GM18873 (cell line): ENCODE data around the gene CCDC73.
"Not testable (repeated sequence)": the region's sequence is repeated elsewhere in the genome, so short reads cannot be mapped to it uniquely, and the experiment has no call there.

Experiments used
- ATAC-seq: cut with Tn5 transposase; IDR thresholded peaks from one replicate; pipeline ENCODE4 v1.9.1; 2021; ENCODE audit warnings: mild to moderate bottlenecking, moderate library complexity, moderate number of reproducible peaks; ENCODE audit not compliant: unreplicated experiment, low FRiP score

Gene CCDC73

GRCh38 chr11:32708978-32709377, 85.5 kb downstream of the CCDC73 start:
- ATAC-seq, result not testable (repeated sequence)

DNA sequence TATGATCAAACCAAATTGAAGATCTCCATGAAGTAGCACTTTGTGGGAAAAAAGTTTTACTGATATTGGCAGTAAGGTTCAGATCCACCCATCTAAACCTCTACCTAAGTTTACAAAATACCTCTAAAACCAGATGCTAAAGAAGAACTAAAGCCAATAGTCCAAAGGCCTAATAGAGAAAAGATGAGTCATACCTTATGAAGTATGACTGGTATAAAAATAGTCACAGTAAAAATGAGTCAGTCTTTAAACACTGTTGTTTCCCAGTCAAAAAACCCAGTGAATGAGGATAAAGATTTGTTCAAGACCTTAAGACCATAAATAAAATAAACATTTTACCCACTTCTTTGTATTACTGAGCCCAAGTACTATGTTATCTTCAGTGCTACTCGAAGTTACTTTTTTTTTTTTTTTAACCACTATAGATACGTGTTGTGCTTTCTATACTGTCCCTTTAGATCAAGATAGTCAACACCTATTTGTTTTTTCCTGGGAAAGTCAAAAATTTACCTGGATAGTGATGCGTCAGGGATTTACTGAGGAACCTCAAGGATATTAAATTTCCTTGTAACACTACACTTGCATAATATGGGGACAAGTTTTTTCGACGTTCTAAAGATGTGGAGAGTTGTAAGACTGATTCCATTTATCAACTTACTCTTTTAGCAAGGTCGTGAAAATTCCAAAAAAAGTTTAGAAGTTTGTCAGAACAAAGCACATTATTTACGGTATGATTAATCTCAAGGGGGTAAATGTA, 87.3 kb downstream of the CCDC73 start:
- ATAC-seq, result peak; percentile 93

- ATAC-seq, result no peak
Measured at GRCh38 chr11:32705309-32706033, 89.0 kb downstream of the CCDC73 start.

GRCh38 chr11:32704775-32705174, 89.7 kb downstream of the CCDC73 start:
- no peak for ATAC-seq

DNA sequence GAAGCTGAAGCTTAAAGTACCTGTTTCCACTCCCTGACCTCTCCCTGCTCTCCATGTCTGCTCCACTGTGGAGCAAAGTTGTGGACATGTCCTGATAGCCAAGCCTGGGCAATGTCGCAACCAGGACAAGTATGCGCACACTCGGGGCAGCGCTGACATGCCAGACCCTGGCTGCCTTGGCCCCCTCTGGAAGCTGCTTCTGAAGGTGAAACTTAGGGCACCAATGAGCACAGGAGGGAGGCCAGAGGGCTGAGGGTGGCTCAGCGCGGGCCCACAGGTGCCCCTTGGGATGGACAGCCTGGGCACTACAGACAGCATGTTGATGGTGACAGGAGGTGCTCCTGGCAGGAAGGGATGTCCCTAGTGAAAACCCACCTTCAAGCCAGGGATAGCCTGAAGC, 90.2 kb downstream of the CCDC73 start:
- ATAC-seq, result no peak

DNA sequence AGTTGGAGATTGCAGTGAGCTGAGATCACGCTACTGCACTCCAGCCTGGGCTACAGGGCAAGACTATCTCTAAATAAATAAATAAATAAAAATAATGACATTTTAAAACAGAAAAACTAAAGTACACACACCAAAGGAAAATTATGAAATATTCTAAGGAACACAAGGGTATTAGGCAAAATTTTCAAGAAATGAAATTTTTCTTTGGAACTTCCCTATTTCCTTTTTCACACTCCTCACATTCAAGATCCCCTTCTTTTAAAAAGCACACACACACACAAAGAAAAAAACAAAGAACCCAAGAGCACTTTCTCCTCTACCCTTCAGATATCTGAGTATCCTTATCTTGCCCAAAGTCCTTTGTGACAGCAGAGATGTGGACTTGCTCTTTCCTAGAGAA, 92.8 kb downstream of the CCDC73 start:
- no peak for ATAC-seq

DNA sequence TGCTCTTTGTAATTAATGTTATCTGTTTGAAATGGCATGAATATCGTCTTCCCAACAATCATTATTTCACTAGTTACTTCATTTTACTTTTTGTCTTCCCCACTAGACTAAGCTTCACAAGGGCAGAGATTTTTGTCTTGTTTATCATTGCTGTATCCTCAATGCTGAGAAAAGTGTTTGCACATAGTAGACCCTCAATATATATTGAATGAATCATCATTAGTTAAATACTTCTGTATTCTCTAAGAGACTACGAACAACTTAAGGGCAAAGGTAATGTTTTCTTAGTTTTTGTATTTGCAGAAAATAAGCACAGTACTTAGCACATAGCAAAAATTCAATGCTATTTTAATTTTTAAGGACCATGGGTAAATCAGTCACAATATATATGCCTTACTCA, 95.9 kb downstream of the CCDC73 start:
- ATAC-seq, result no peak

DNA sequence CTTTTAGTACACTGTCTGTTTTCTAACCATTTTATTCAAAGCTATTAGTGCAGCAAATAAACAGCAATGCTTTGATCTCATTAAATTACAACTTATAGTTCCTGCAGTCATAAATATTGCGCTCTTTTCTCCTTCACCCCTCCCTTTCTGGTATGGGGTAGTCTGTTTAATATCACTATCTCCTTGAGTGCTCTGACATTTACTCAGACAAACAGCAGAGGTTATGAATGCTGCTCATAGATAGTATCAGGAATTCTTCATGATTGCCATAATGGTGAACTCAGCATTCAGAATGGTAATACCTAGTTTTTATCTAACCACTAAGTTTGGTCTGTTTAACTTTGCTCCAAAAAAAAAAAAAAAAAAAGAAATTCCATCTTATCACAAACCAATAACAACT, 123.4 kb downstream of the CCDC73 start:
- ATAC-seq, result no peak

- no peak for ATAC-seq
Measured at GRCh38 chr11:32659672-32660071, 134.8 kb downstream of the CCDC73 start.

- ATAC-seq, result no peak
Measured at GRCh38 chr11:32658639-32659406, 135.6 kb downstream of the CCDC73 start.

- no peak for ATAC-seq
Measured at GRCh38 chr11:32643526-32643925, 150.9 kb downstream of the CCDC73 start.

- ATAC-seq, result no peak
Measured at GRCh38 chr11:32641361-32641760, 153.1 kb downstream of the CCDC73 start.

DNA sequence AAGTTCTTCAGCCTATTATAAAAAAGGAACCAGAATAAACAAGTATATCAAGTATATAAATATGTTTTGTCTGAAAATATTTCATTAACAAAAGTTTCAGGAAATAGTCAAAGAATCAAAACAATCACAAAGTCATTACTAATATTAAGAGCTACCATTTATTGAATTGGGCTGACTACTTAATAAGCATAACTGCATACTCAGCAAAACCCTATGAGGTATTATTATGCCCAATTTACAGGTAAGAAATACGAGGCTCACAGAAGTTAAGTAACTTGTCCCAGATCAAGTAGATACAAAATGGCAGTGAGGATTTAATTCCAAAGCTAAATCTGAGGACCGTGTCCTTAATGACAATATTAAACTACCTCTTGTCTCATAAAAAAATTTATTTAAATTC, 158.6 kb downstream of the CCDC73 start:
- no peak for ATAC-seq

- no peak for ATAC-seq
Measured at GRCh38 chr11:32630844-32631243, 163.6 kb downstream of the CCDC73 start.

- ATAC-seq, result no peak
Measured at GRCh38 chr11:32616903-32617302, 177.6 kb downstream of the CCDC73 start.

DNA sequence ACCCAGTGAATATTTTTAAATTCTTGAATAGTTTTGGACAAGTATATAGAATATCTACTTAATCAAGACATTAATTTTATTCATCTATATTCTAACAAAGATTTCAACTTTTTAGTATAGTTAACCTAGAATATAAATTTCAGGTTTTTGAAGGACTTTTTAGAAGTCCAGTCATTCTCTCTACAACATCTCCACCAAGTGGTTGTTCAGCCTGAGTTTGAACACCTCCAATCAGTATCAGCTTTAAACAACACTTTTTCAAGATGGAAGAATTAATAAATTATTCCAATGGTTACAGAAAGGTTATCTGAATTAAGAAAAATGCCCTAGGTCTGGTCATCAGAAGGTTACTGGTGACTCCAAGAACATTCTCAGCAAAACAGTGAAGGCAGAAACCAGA, 179.0 kb downstream of the CCDC73 start:
- no peak for ATAC-seq

GRCh38 chr11:32613500-32614151, 180.8 kb downstream of the CCDC73 start:
- no peak for ATAC-seq

GRCh38 chr11:32610797-32611352, 183.6 kb downstream of the CCDC73 start:
- no peak for ATAC-seq

DNA sequence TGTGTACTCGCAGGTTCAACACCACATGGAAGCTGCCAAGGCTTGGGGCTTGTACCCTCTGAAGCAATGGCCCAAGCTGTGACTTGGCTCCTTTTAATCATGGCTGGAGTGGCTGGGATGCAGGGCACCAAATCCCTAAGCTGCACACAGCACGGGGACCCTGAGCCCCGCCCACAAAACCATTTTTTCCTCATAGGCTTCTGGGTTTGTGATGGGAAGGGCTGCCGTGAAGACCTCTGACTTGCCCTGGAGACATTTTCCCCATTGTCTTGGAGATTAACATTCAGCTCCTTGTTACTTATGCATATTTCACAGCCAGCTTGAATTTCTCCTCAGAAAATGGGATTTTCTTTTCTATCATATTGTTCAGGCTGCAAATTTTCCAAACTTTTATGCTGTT, 185.6 kb downstream of the CCDC73 start:
- not testable (repeated sequence) for ATAC-seq

DNA sequence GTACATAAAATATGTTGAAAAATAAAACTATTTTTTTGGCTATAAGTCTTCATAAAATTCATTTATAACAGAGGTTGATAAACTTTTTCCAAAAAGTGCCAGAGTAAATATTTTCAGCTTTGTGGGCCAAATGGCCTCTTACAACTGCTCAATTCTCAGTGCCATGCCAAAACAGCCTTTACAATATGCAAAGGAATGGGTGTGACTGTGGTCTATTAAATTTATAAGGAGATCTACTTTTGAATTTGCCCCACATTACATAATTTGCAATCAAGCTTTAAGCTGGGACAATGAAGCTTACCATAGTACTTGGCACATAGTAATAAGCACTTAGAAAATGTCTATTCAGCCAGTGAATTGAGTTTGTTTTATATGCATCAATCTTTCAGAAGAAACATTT, 188.2 kb downstream of the CCDC73 start:
- no peak for ATAC-seq
